GM18505 (cell line): ENCODE results near the gene AKR1C1.
"Not testable (repeated sequence)": the region's sequence is repeated elsewhere in the genome, so short reads cannot be mapped to it uniquely, and the experiment has no call there.

Experiments
- ATAC-seq: cut with Tn5 transposase; IDR thresholded peaks from one replicate; pipeline ENCODE4 v1.9.1; 2021; ENCODE audit not compliant: unreplicated experiment
- POLR2A ChIP-seq: IDR thresholded peaks from 4 replicates; pipeline ENCODE4 v1.6.1; 2011; ENCODE audit warnings: borderline replicate concordance; ENCODE audit not compliant: insufficient read depth, insufficient read length; ENCODE audit errors: extremely low read depth

The AKR1C1 gene

GRCh38 chr10:5023177-5023805 is 60.1 kb downstream of the AKR1C1 start:
- TF ChIP-seq POLR2A, result no peak
- no peak for ATAC-seq

- not testable (repeated sequence) for ATAC-seq
Measured at GRCh38 chr10:5025461-5025881, 62.3 kb downstream of the AKR1C1 start.

- TF ChIP-seq POLR2A, result no peak
- ATAC-seq, result no peak
Measured at GRCh38 chr10:5030989-5031388, 67.8 kb downstream of the AKR1C1 start.

- ATAC-seq, result not testable (repeated sequence)
Measured at GRCh38 chr10:5031588-5031987, 68.4 kb downstream of the AKR1C1 start.

GRCh38 chr10:5032444-5032843 is 69.2 kb downstream of the AKR1C1 start:
- ATAC-seq, result not testable (repeated sequence)
